K562 (cell line): Measurements from ENCODE around the gene LRP2BP. TPM values are rescaled to one million over a fixed set of nuclear protein-coding genes. Genes with fewer than 3 reads are reported as not detected.
A peak's percentile ranks its signal among the peaks of the same experiment; 100 is the strongest.

ENCODE experiments used
- ATAC-seq: fragments of 200-7000 bp; cut with Tn5 transposase; 3 replicates; pipeline ENCODE4 v1.9.1; 2020; ENCODE audit warnings: moderate library complexity
- Bru-seq: library from RNA; stranded (reverse); fragments of 400-500 nt; gene quantifications from one replicate; lab custom pipeline; 2021; lab: Mats Ljungman, UMichigan
- BruChase-seq, 2 experiments: library from RNA; stranded (reverse); fragments of 400-500 nt; gene quantifications; one replicate each; lab custom pipeline; 2021; lab: Mats Ljungman, UMichigan
- BruUV-seq: library from RNA; stranded (reverse); fragments of 400-500 nt; replicated peaks from 2 replicates; lab custom pipeline; 2021; lab: Mats Ljungman, UMichigan
- CTCF ChIA-PET: fragments of 300-600 bp; formaldehyde crosslinking; extraction: SDS; loops from one replicate; lab custom pipeline; 2021; ENCODE audit warnings: low intra/inter-chr PET ratio; lab: Yijun Ruan, JAX
- POLR2A ChIA-PET: fragments of 300-600, 350-650 bp; sonication (Branson Sonifier 250); formaldehyde crosslinking; extraction: SDS; loops from one replicate; lab custom pipeline; 2021; ENCODE audit warnings: antibody characterized with exemption, inconsistent platforms; lab: Yijun Ruan, JAX
- DNase-seq, 4 experiments: peaks; one replicate each; pipeline versions ENCODE4 v3.0.0 to v3.0.0-alpha.2; 2011 to 2018; ENCODE audit warnings: low spot score in 3 of 4, mixed read lengths in 3 of 4; ENCODE audit errors: extremely low read depth in 1 of 4
- FAIRE-seq: peaks from 2 replicates; lab custom pipeline; 2011; peaks lifted over from hg19 to GRCh38; lab: Jason Lieb, UNC
- H2AFZ ChIP-seq: 2 replicates; pipeline ENCODE4 v1.6.0; 2011; ENCODE audit warnings: low read depth, low read length, control low read depth, inconsistent platforms
- H3K27ac ChIP-seq: fragments of 200-600 bp; 3 replicates; pipeline ENCODE4 v1.8.0; 2011; ENCODE audit warnings: low read depth, mild to moderate bottlenecking, control low read depth, inconsistent platforms, low read length, moderate library complexity, mixed read lengths; ENCODE audit errors: extremely low read depth
- H3K27me3 ChIP-seq, 2 experiments: fragments of 300-600 bp in 1 of 2; 2 replicates in 1 of 2; 3 replicates in 1 of 2; pipeline versions ENCODE4 v1.6.0 to v1.8.0; 2011; ENCODE audit warnings: inconsistent platforms in 2 of 2, low read length in 2 of 2, mild to moderate bottlenecking in 1 of 2, mixed read lengths in 1 of 2, moderate library complexity in 1 of 2; ENCODE audit not compliant: control insufficient read depth in 2 of 2, insufficient read depth in 2 of 2
- H3K36me3 ChIP-seq: fragments of 300-600 bp; 3 replicates; pipeline ENCODE4 v1.8.0; 2011; ENCODE audit warnings: mild to moderate bottlenecking, low read length, inconsistent platforms; ENCODE audit not compliant: control insufficient read depth, insufficient read depth
- H3K4me1 ChIP-seq, 2 experiments: fragments of 200-600 bp in 1 of 2; replicated peaks in 1 of 2; 2 replicates in 1 of 2; 3 replicates in 1 of 2; pipeline versions ENCODE4 v1.5.1 to v1.8.0; 2011; ENCODE audit warnings: inconsistent platforms in 2 of 2, low read length in 2 of 2, mild to moderate bottlenecking in 1 of 2, mixed read lengths in 1 of 2, moderate library complexity in 1 of 2; ENCODE audit not compliant: control insufficient read depth in 2 of 2, insufficient read depth in 2 of 2
- H3K4me2 ChIP-seq: 2 replicates; pipeline ENCODE4 v1.6.1; 2011; ENCODE audit warnings: low read length, control low read depth, inconsistent platforms, mixed read lengths; ENCODE audit not compliant: insufficient read depth
- H3K4me3 ChIP-seq: fragments of 200-600 bp; sonication (generic), shearing (Covaris generic); 2 replicates; pipeline ENCODE4 v1.5.1; 2016; ENCODE audit warnings: control low read depth, inconsistent platforms
- H3K79me2 ChIP-seq: fragments of 200-600 bp; 3 replicates; pipeline ENCODE4 v1.8.0; 2011; ENCODE audit warnings: low read length, inconsistent platforms; ENCODE audit not compliant: control insufficient read depth, insufficient read depth
- H3K9ac ChIP-seq, 2 experiments: 2 replicates each; pipeline versions ENCODE4 v1.6.0 to v1.6.1; 2011; ENCODE audit warnings: low read depth in 2 of 2, low read length in 2 of 2, control low read depth in 1 of 2, inconsistent platforms in 1 of 2, mild to moderate bottlenecking in 1 of 2, mixed read lengths in 1 of 2; ENCODE audit not compliant: insufficient read depth in 1 of 2
- H3K9me1 ChIP-seq: one replicate; pipeline ENCODE4 v1.6.0; 2011; ENCODE audit warnings: inconsistent platforms, mild to moderate bottlenecking, low read length, moderate library complexity; ENCODE audit not compliant: control insufficient read depth, insufficient read depth
- H3K9me3 ChIP-seq: replicated peaks from 2 replicates; pipeline ENCODE4 v1.5.1; 2011; ENCODE audit warnings: low read depth, low read length, inconsistent platforms; ENCODE audit not compliant: control insufficient read depth, insufficient read depth
- H4K20me1 ChIP-seq: replicated peaks from 2 replicates; pipeline ENCODE4 v1.6.1; 2011; ENCODE audit warnings: low read length, inconsistent platforms, mixed read lengths; ENCODE audit not compliant: control insufficient read depth, insufficient read depth
- BRD4 ChIP-seq: fragments of 200-600 bp; sonication (generic); IDR thresholded peaks from 2 replicates; pipeline ENCODE4 v1.6.1; 2017; ENCODE audit warnings: inconsistent platforms
- HNRNPL ChIP-seq: fragments of 200-400 bp; formaldehyde crosslinking; IDR thresholded peaks from 2 replicates; pipeline ENCODE4 v1.6.1; 2017; ENCODE audit warnings: low read depth, mild to moderate bottlenecking, low read length
- POLR2H ChIP-seq: IDR thresholded peaks from 2 replicates; pipeline ENCODE4 v1.6.1; 2016; ENCODE audit warnings: missing genetic modification characterization, low read depth, mild to moderate bottlenecking, control low read depth, missing compliant biosample characterization, moderate library complexity
- PRPF4 ChIP-seq: fragments of 200-400 bp; formaldehyde crosslinking; IDR thresholded peaks from one replicate; pipeline ENCODE4 v1.6.1; 2017; ENCODE audit warnings: low read length, low read depth, mild to moderate bottlenecking; ENCODE audit not compliant: insufficient read depth, poor library complexity, severe bottlenecking
- SPI1 ChIP-seq: IDR thresholded peaks from 2 replicates; pipeline ENCODE4 v1.6.1; 2011; ENCODE audit warnings: low read depth, low read length, control low read depth, borderline replicate concordance
- WGBS: fragments of 100-300 bp; shearing (Covaris generic); methylation state at CpG from one replicate; pipeline ENCODE4 v1.1.6; 2016; ENCODE audit warnings: low coverage, mixed read lengths; ENCODE audit not compliant: insufficient coverage; ENCODE audit errors: missing lambda C conversion rate; 5-methylcytosine and 5-hydroxymethylcytosine counted together
- in situ Hi-C: fragments of 300-500 bp; cut with MboI; formaldehyde crosslinking; loops from 4 replicates; pipeline ENCODE4 v1.15.0; 2018; ENCODE audit warnings: inconsistent platforms, mixed read lengths
- intact Hi-C: fragments of 100-400 bp; cut with micrococcal nuclease; formaldehyde crosslinking; loops from 2 replicates; pipeline ENCODE4 v1.14.2; 2022
- long read RNA-seq, 3 experiments: library from polyadenylated mRNA in 2 of 3; library from RNA in 1 of 3; unstranded in 2 of 3; stranded (forward) in 1 of 3; transcript quantifications; one replicate each; pipeline ENCODE4 v2.0.0, GENCODE V29; 2019 to 2022
- polyA minus RNA-seq, 3 experiments: library from RNA; depleted of rRNA, polyadenylated mRNA; stranded (reverse); fragments of >200 nt; gene quantifications; 2 replicates each; pipeline ENCODE4 v1.2.3, GENCODE V29; 2011
- polyA plus RNA-seq, 8 experiments: library from polyadenylated mRNA; depleted of rRNA in 4 of 8; stranded (reverse) in 5 of 8; unstranded in 3 of 8; fragments of >200 nt; fragmentation: Nextera tagmentation in 2 of 8; fragmentation: Illumina TruSeq in 1 of 8; extraction: Ambion mirVana in 2 of 8; extraction: Trizol in 1 of 8; gene quantifications; 2 replicates each; pipeline versions ENCODE4 v1.2.1 to v1.2.3, GENCODE V29; 2011 to 2014; ENCODE audit warnings: inconsistent platforms in 1 of 8, missing spikeins in 1 of 8
- total RNA-seq, 7 experiments: library from RNA; depleted of rRNA in 6 of 7; stranded (reverse); fragments of >200 nt in 6 of 7; fragmentation: Illumina TruSeq in 2 of 7; extraction: Trizol in 2 of 7; gene quantifications; 2 replicates each; pipeline versions ENCODE4 v1.2.1 to v1.2.3, GENCODE V29; 2011 to 2021; ENCODE audit warnings: low replicate concordance in 1 of 7
- TF ChIP-seq, protein P1 (sequence below): sonication (generic); formaldehyde crosslinking; IDR thresholded peaks from 2 replicates; pipeline ENCODE4 v1.8.1; 2023; ENCODE audit warnings: missing genetic modification reagents, mild to moderate bottlenecking, borderline replicate concordance

LRP2BP gene
- total RNA-seq (2011; cell fraction: chromatin; rRNA removed; ENCODE audit: low replicate concordance): 2.8 and 10.2 TPM in 2 replicates
- 1.5 and 2.1 TPM in 2 replicates for total RNA-seq (2011; cell fraction: nucleolus; rRNA removed)
- total RNA-seq (2011; cell fraction: nucleoplasm; rRNA removed): 5.4 and 7.9 TPM in 2 replicates
- total RNA-seq (2014; rRNA removed) (0.24 and 0.91 TPM in 2 replicates), total RNA-seq (2014; rRNA removed; fragmentation: Illumina TruSeq; extraction: Trizol) (0.62 and 1.1 TPM in 2 replicates), total RNA-seq (2015; rRNA removed; fragmentation: Illumina TruSeq; extraction: Trizol) (0.45 and 0.62 TPM in 2 replicates), total RNA-seq (2021) (0.40 and 0.42 TPM in 2 replicates), polyA plus RNA-seq (2011; rRNA removed) (2.1 TPM in 2 replicates), polyA plus RNA-seq (2014; fragmentation: Illumina TruSeq; extraction: Trizol) (0.22 and 0.45 TPM in 2 replicates), polyA plus RNA-seq (2014; fragmentation: Nextera tagmentation; extraction: Ambion mirVana) (under 1 TPM; 0.51 to 0.59 TPM), polyA plus RNA-seq (2014; rRNA removed) (0.49 and 0.78 TPM in 2 replicates), polyA minus RNA-seq (2011; rRNA and poly(A)+ RNA removed) (1.8 and 2.5 TPM in 2 replicates), Bru-seq, nascent RNA (percentile 57 among the genes with signal in this experiment), BruChase-seq, experiment 1, labeled RNA remaining after a 2-hour chase (percentile 54 among the genes with signal in this experiment), BruChase-seq, experiment 2, labeled RNA remaining after a 6-hour chase (percentile 57 among the genes with signal in this experiment)
- polyA plus RNA-seq (2011; cell fraction: cytosol; rRNA removed): 0.22 and 0.47 TPM in 2 replicates
- polyA plus RNA-seq (2011; cell fraction: nucleus; rRNA removed): 4.4 and 6.1 TPM in 2 replicates
- 0.62 and 1.2 TPM in 2 replicates for polyA plus RNA-seq (2012)
- polyA minus RNA-seq (2011; cell fraction: cytosol; rRNA and poly(A)+ RNA removed): 0.46 TPM in 1 of 2 replicates, not detected in the other
- polyA minus RNA-seq (2011; cell fraction: nucleus; rRNA and poly(A)+ RNA removed): 1.9 and 3.8 TPM in 2 replicates
- long read RNA-seq, experiment 1, partial matches to known transcripts: 0 of 5 reads
- long read RNA-seq, experiment 1, other reads (novel, unspliced or antisense): 5 of 5 reads
- long read RNA-seq, experiment 2: 0 reads
- long read RNA-seq, experiment 3, partial matches to known transcripts: 0 of 3 reads
- long read RNA-seq, experiment 3, other reads (novel, unspliced or antisense): 3 of 3 reads

DNA sequence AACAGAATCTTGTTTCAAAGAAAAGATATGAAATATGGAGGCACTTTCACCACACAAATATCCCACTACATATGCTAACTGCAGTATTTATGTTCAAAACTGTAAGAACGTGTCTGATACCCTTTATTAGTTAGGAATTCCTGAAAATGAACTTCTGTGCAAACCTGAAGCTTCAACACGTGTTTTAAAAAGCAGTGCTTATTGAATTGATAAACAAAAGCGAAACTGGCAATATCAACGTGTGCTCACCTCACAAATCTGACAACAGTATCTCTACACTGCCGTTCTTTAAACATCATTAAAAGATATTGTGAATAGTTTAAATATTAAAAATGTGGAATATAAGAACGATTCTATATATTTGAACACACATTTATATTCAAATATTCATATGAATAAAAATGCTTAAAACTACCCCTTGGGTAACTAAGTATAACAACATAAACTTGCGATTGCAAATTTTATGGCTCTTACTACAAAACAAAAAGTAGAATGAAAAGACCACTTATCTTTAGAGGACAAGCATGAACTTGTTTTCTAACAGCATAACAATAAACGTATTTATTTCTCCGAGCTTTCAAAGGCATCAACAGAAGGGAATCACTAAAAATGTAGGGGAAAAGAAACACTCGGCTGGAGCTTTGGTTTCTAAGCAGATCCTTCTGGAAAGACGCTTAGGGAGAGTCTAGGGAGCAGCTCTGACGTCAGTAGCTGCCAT is at the start of gene LRP2BP:
TSS of gene LRP2BP (minus strand) at position 687 of the 718 bp plus-strand sequence. CDS start 17,738 bp downstream, outside the sequence.
- H3K27ac ChIP-seq: peak within 1 kb of the TSS; percentile 94
- peaks cover 25% of the 10 kb centered on the region for H3K36me3 ChIP-seq
- peaks cover 35% of the 10 kb centered on the region for H3K79me2 ChIP-seq
- POLR2A ChIA-PET: interaction anchor here (0.6 to 3.4 kb wide), 7 partner anchors 10 to 239 kb away, joined by 3 to 21 read pairs (median 3); no protein-coding TSS in a partner anchor
- H3K4me2 ChIP-seq: peak within 1 kb of the TSS; percentile 84
- H3K4me1 ChIP-seq: peaks cover 2 to 20% of the 10 kb centered on the region in 2 experiments; a peak in 4 of 5 replicates
- CTCF ChIA-PET: no interaction called here
- no peaks in the 10 kb centered on the region for H4K20me1 ChIP-seq
- intact Hi-C loops: loop anchor here (2.0 to 5.0 kb wide), 3 partner anchors 37 to 193 kb away; partner anchors contain the start of gene CFAP97
- BruUV-seq: no TSS peak
- peak within 1 kb of the TSS; percentile 82 to 95 for H3K9ac ChIP-seq
- H3K4me3 ChIP-seq: peak within 1 kb of the TSS; percentile 56
- H3K9me3 ChIP-seq: no peaks in the 10 kb centered on the region
- no peak for DNase-seq
- H2AFZ ChIP-seq: peak within 1 kb of the TSS; percentile 81
- no peak for ATAC-seq
- WGBS: under 1% methylated on average over 12 of the region's 12 CpGs
- H3K9me1 ChIP-seq: no peaks in the 10 kb centered on the region
- no peaks in the 10 kb centered on the region for H3K27me3 ChIP-seq
- peak; percentile 76 for FAIRE-seq
- in situ Hi-C loops: loop anchor here (10.0 kb wide), 1 partner anchor 191 kb away; the partner anchor contains the start of genes CFAP97 and SNX25
- TF ChIP-seq PRPF4: no peak
- TF ChIP-seq, protein P1, sequence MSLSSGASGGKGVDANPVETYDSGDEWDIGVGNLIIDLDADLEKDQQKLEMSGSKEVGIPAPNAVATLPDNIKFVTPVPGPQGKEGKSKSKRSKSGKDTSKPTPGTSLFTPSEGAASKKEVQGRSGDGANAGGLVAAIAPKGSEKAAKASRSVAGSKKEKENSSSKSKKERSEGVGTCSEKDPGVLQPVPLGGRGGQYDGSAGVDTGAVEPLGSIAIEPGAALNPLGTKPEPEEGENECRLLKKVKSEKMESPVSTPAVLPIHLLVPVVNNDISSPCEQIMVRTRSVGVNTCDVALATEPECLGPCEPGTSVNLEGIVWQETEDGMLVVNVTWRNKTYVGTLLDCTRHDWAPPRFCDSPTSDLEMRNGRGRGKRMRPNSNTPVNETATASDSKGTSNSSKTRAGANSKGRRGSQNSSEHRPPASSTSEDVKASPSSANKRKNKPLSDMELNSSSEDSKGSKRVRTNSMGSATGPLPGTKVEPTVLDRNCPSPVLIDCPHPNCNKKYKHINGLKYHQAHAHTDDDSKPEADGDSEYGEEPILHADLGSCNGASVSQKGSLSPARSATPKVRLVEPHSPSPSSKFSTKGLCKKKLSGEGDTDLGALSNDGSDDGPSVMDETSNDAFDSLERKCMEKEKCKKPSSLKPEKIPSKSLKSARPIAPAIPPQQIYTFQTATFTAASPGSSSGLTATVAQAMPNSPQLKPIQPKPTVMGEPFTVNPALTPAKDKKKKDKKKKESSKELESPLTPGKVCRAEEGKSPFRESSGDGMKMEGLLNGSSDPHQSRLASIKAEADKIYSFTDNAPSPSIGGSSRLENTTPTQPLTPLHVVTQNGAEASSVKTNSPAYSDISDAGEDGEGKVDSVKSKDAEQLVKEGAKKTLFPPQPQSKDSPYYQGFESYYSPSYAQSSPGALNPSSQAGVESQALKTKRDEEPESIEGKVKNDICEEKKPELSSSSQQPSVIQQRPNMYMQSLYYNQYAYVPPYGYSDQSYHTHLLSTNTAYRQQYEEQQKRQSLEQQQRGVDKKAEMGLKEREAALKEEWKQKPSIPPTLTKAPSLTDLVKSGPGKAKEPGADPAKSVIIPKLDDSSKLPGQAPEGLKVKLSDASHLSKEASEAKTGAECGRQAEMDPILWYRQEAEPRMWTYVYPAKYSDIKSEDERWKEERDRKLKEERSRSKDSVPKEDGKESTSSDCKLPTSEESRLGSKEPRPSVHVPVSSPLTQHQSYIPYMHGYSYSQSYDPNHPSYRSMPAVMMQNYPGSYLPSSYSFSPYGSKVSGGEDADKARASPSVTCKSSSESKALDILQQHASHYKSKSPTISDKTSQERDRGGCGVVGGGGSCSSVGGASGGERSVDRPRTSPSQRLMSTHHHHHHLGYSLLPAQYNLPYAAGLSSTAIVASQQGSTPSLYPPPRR (CRISPR knock-in tag): no peak
- TF ChIP-seq HNRNPL: no peak
- 0 out of 2 replicates have a peak, but pooled peaks have one; percentile 25 for TF ChIP-seq BRD4
- TF ChIP-seq POLR2H (tag): peak; percentile 65
- no peak for TF ChIP-seq SPI1
